Measurements from ENCODE around the gene DNAJC13.

The DNAJC13 gene

GRCh38 chr3:132564070-132564465 lies 146.8 kb downstream of the DNAJC13 start:
- TF ChIP-seq CTCF (IDR thresholded peaks at IDR 0.05; ENCODE audit: borderline replicate concordance, control extremely low read depth, extremely low read depth, insufficient read depth, missing control alignments), result no peak
- in situ Hi-C loops (cut with MboI; ENCODE audit: low sequenced_read_pairs, unreplicated experiment), result no loop called here
- DNase-seq (ENCODE audit: low spot score), result no peak

DNA sequence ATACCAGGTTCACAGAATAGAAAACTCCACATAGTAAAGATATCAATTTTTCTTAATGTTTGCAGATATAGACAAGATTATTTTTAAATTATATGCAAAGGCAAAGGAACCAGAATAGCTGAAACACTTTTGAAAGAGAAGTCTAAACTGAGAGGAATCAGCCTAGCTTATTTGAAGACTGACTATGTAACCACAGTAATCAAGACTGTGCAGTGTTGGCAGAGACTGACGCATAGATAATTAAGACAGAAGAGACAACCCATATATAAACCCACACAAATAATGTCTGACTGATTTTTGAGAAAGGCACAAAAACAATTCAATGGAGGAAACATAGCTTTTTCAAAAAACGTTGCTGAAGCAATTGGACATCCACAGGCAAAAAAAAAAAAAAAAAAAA lies 151.1 kb downstream of the DNAJC13 start:
- no peak for TF ChIP-seq CTCF (IDR thresholded peaks at IDR 0.05; ENCODE audit: borderline replicate concordance, control extremely low read depth, extremely low read depth, insufficient read depth, missing control alignments)
- in situ Hi-C loops (cut with MboI; ENCODE audit: low sequenced_read_pairs, unreplicated experiment), result no loop called here
- DNase-seq (ENCODE audit: low spot score), result no peak

DNA sequence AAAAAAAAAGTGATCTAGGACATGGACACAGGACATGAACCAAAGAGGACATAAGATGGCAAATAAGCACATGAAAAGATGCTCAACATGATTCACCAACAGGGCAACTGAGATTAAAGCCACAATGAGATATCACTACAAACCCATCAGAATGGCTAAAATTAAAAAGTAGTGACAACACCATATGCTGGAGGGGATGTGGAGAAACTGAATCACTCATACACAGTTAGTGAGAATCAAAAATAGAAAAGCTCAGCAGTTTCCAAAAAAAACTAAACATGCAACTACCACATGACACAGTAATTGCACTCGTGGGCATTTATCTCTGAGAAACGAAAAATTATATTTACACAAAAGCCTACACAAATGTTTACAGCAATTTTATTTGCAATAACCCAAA lies 151.9 kb downstream of the DNAJC13 start:
- DNase-seq (ENCODE audit: low spot score), result no peak
- TF ChIP-seq CTCF (IDR thresholded peaks at IDR 0.05; ENCODE audit: borderline replicate concordance, control extremely low read depth, extremely low read depth, insufficient read depth, missing control alignments), result no peak
- in situ Hi-C loops (cut with MboI; ENCODE audit: low sequenced_read_pairs, unreplicated experiment), result no loop called here

- no peak for TF ChIP-seq CTCF (IDR thresholded peaks at IDR 0.05; ENCODE audit: borderline replicate concordance, control extremely low read depth, extremely low read depth, insufficient read depth, missing control alignments)
- in situ Hi-C loops (cut with MboI; ENCODE audit: low sequenced_read_pairs, unreplicated experiment), result no loop called here
- no peak for DNase-seq (ENCODE audit: low spot score)
Measured at GRCh38 chr3:132569580-132569979, 152.3 kb downstream of the DNAJC13 start.

GRCh38 chr3:132570016-132570415 lies 152.7 kb downstream of the DNAJC13 start:
- no peak for DNase-seq (ENCODE audit: low spot score)
- TF ChIP-seq CTCF (IDR thresholded peaks at IDR 0.05; ENCODE audit: borderline replicate concordance, control extremely low read depth, extremely low read depth, insufficient read depth, missing control alignments), result no peak
- in situ Hi-C loops (cut with MboI; ENCODE audit: low sequenced_read_pairs, unreplicated experiment), result no loop called here

- no peak for TF ChIP-seq CTCF (IDR thresholded peaks at IDR 0.05; ENCODE audit: borderline replicate concordance, control extremely low read depth, extremely low read depth, insufficient read depth, missing control alignments)
- no peak for DNase-seq (ENCODE audit: low spot score)
- in situ Hi-C loops (cut with MboI; ENCODE audit: low sequenced_read_pairs, unreplicated experiment), result no loop called here
Measured at GRCh38 chr3:132573797-132574211, 156.5 kb downstream of the DNAJC13 start.

- in situ Hi-C loops (cut with MboI; ENCODE audit: low sequenced_read_pairs, unreplicated experiment), result no loop called here
- TF ChIP-seq CTCF (IDR thresholded peaks at IDR 0.05; ENCODE audit: borderline replicate concordance, control extremely low read depth, extremely low read depth, insufficient read depth, missing control alignments), result no peak
- DNase-seq (ENCODE audit: low spot score), result no peak
Measured at GRCh38 chr3:132587401-132587800, 170.1 kb downstream of the DNAJC13 start.
